22Rv1 (cell line): ENCODE data around the gene S1PR4.

Experiments used
- ZFX ChIP-seq: fragments of 450-650 bp; IDR thresholded peaks from 2 replicates; pipeline ENCODE4 v1.6.1; 2017; ENCODE audit warnings: antibody characterized with exemption, borderline replicate concordance
- TF ChIP-seq, protein P1 (sequence below): fragments of 450-650 bp; IDR thresholded peaks from 2 replicates; pipeline ENCODE4 v1.5.1; 2017; ENCODE audit warnings: mild to moderate bottlenecking

DNA sequence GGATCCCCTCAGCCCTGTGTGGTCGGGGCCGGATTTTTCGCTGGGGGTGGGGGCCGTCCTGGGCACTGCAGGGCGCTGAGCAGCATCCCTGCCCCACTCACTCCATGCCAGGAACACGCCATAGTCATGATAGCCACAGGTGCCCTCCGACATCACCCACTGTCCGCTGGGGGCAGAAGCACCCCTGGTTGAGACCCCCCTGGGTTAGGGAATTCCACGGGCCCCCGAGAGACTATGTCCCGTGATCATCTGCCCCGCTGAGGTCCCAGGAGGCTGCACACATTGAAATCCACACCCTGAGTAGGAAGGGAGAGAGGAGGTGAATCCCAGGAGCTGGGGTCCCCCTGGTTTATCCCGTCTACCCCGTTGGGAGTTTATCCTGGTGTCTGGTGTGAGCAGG, 23.3 kb downstream of the S1PR4 start:
- TF ChIP-seq, protein P1, sequence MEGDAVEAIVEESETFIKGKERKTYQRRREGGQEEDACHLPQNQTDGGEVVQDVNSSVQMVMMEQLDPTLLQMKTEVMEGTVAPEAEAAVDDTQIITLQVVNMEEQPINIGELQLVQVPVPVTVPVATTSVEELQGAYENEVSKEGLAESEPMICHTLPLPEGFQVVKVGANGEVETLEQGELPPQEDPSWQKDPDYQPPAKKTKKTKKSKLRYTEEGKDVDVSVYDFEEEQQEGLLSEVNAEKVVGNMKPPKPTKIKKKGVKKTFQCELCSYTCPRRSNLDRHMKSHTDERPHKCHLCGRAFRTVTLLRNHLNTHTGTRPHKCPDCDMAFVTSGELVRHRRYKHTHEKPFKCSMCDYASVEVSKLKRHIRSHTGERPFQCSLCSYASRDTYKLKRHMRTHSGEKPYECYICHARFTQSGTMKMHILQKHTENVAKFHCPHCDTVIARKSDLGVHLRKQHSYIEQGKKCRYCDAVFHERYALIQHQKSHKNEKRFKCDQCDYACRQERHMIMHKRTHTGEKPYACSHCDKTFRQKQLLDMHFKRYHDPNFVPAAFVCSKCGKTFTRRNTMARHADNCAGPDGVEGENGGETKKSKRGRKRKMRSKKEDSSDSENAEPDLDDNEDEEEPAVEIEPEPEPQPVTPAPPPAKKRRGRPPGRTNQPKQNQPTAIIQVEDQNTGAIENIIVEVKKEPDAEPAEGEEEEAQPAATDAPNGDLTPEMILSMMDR: no peak
- no peak for TF ChIP-seq ZFX
